GM21390 (cell line): ENCODE measurements around the gene OR6P1.

Source experiments
- ATAC-seq: cut with Tn5 transposase; IDR thresholded peaks from one replicate; pipeline ENCODE4 v1.9.1; 2021; ENCODE audit not compliant: unreplicated experiment

OR6P1 gene, protein sequence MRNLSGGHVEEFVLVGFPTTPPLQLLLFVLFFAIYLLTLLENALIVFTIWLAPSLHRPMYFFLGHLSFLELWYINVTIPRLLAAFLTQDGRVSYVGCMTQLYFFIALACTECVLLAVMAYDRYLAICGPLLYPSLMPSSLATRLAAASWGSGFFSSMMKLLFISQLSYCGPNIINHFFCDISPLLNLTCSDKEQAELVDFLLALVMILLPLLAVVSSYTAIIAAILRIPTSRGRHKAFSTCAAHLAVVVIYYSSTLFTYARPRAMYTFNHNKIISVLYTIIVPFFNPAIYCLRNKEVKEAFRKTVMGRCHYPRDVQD

GRCh38 chr1:158570480-158570879 is at the start of gene OR6P1:
OR6P1 (minus strand) TSS chr1:158570580; CDS start chr1:158563604, 6,976 bp downstream.
- ATAC-seq = no peak

GRCh38 chr1:158613764-158614163 is 43.4 kb upstream of the OR6P1 start:
- no peak for ATAC-seq

GRCh38 chr1:158611916-158612315 is 41.5 kb upstream of the OR6P1 start:
- no peak for ATAC-seq

GRCh38 chr1:158607296-158607695 is 36.9 kb upstream of the OR6P1 start:
- no peak for ATAC-seq

GRCh38 chr1:158604968-158605367 is 34.6 kb upstream of the OR6P1 start, which contains the start of gene OR10Z1:
OR10Z1 (plus strand) TSS chr1:158605268; CDS start chr1:158606439, 1,171 bp downstream.
- ATAC-seq = no peak

- no peak for ATAC-seq
Observed at GRCh38 chr1:158600735-158601134, 30.4 kb upstream of the OR6P1 start.

- no peak for ATAC-seq
Observed at GRCh38 chr1:158586942-158587341, 16.6 kb upstream of the OR6P1 start.

DNA sequence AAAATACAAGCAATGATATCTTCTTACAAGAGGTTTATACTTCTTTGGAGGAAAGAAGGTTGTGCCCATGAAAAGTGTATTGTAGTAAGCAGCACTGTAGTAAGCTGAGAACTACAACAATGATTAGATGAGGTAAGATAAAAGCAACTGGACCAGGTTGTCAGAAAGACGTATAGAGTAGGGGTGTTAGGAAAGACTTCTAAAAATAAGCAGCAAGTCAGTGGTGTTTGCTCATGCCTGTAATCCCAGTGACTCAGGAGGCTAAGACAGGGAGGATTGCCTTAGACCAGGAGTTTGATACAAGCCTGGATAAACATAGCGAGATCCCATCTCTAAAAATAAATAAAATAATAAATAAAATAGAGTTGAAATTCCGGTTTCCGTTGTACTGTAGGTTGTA is 13.6 kb upstream of the OR6P1 start:
- no peak for ATAC-seq

GRCh38 chr1:158579733-158580132 is 9.4 kb upstream of the OR6P1 start, which contains the start of gene OR10X1:
OR10X1 (minus strand) TSS chr1:158579899; CDS start chr1:158579899, 0 bp downstream.
- no peak for ATAC-seq

DNA sequence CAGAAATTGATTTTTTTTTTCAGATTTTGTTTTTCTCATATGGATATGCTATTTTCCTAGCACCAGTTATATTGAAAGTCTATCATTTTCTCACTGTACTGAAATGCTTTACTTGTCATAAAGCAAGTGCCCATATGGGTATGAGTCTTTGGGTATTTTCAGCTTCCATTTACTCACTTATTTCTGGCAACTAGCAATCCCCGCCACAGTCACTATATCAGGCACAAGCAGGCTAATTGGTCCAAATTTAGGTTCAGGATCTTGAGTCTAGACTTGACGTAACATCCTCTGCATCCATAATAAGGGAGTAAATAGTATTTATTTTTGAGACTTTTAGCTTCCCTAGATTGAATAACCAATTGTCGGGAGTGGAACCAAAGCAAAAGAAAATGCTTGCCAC is 7.2 kb upstream of the OR6P1 start:
- ATAC-seq = no peak

GRCh38 chr1:158572226-158572625 is 1.8 kb upstream of the OR6P1 start:
- no peak for ATAC-seq

- ATAC-seq = no peak
Observed at GRCh38 chr1:158564608-158565007, 5.8 kb downstream of the OR6P1 start.

DNA sequence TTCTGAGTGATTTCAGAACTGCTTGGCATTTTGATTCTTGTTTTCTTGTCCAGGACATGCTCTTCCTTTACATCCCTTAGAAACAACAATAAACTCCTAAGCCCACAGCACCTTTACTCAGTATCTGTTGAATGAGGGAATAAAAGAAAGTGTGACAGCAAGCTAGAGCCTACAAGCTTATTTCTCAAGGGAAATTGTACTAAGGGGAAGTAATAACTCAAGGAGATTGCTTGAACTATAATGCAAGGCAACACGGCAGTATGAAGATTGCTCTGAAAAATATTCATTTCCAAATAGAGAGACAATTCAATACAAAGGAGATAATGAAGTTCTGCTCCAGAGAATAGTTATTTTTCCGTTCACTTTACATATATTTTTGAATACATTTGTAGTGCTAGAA is 6.5 kb downstream of the OR6P1 start:
- ATAC-seq = no peak

GRCh38 chr1:158559696-158560095 is 10.7 kb downstream of the OR6P1 start:
- ATAC-seq = no peak

DNA sequence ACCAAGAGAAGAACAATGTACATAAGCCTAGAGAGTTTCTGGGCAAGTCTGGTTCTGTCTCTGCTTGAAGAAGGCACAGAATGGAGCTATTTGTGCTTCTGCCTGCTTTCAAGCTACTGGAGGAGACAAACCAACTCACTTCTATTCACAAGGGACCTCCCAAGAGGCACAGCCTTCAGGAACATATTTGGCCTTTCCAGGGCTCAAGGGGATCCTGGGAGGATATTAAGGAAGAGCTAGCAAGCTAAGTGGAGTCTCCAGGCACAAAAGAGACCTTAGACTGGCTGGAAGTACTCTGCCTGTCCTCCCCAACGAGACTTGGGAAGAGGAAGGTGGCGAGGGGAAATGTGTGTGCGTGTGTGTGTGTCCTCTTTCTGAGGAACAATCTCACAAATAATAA is 16.0 kb downstream of the OR6P1 start, which contains the start of gene OR6Y1:
Gene OR6Y1, minus strand, starts transcription at position 54 of the 400 bp plus-strand sequence. CDS start 6,300 bp downstream, outside the sequence.
- ATAC-seq = no peak

DNA sequence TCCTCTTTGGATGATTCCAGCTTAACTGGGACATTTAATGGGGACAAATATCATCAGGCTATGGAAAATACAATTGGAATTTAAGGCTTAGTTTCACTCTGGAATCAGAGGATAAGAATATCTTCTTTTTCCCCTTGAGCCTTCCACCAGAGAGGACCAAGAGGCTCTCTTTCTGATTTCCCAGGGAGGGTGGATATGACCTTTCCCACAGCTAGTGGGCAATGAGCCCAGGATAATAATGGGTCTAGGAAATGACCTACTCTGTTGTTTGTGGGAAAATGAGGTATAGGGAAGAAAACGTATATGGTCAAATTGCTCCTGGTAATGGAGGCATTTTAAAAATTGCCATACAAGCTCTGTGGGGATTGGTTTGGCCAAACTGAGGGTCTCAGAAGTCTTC is 18.1 kb downstream of the OR6P1 start:
- no peak for ATAC-seq

- ATAC-seq = no peak
Observed at GRCh38 chr1:158547533-158547932, 22.8 kb downstream of the OR6P1 start.

DNA sequence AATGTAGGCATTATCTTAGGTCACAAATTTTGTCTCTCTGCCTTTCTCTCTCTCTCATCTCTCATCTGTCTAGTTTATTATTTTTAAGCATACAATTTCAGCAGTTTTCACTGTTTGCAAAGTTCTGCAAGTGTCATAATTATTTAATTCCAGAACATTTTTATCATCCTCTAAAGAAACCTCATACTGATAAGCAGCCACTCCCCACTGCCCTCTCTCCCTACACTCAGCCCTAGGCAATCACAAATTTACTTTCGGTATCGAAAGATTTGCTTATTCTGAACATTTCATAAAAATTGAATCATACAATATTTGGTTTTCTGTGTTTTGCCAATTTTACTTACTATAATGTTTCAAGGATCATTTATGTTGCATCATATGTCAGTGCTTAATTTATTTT is 32.8 kb downstream of the OR6P1 start:
- ATAC-seq = no peak

DNA sequence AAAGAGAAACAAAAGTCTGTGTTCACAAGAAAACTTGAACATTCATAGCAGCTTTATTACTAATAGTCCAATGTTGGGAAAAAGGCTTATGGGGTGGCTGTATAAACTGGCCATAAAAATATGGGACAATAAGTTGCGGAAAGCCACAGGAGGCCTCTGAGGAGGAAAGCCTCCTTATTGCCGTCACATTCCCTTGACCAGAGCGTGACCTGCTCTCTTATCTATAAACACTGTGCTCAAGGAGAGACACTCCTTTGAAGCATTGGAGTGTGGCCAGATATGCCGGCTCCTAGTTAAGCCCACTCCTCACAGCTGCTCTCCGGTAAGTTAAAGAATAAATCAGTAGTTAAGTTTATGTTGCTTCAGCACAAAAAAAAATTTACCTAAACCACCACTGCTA is 35.9 kb downstream of the OR6P1 start:
- ATAC-seq = no peak

DNA sequence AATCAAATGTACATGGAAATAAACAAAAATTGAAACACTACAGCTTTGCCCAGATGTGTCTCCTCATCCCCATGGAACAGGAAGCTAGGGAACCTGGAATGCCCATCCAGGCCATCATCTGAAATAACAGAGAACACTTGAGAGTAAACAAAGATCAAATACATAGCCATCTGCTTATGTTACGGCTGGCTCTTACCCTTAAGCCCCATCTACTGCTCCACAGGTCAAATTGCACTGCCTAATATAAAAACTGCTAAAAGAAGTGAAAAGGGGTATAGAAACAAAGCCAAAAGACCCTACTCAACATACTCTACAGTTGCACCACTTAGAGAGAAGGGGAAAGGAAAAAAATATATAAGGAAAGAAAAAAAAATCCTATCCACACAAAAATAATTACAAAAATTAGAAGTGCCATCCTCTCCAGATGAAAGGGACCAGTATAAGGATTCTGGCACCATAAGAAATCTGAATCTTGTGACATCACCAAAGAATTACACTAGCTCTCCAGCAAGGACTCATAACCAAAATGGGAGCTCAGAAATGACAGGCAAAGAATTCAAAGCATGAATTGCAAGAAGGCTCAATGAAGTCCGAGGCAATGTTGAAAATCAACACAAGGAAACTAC is 43.1 kb downstream of the OR6P1 start:
- no peak for ATAC-seq

DNA sequence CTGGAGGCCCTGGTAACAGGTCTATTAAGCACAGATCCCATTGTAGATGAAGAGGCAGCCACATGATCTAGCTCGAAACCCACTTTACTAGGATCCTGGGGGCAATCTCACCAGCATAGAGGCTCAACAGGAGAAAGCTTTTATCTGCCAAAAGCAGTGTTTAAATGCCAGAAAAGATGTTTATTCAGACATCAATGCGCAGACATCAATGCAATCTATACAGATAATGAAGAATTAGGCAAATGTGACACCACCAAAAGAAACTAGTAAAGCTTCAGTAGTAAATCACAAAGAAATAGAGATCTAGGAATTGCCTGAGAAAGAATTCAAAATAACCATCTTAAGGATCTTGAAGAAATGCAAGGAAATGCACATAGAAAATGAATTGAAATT is 48.7 kb downstream of the OR6P1 start:
- no peak for ATAC-seq

- ATAC-seq = no peak
Observed at GRCh38 chr1:158520955-158521665, 49.3 kb downstream of the OR6P1 start.
